Muscle layer of colon (tissue), 2 donors: ENCODE results near the gene CCDC136.
A peak's percentile ranks its signal among the peaks of the same experiment; 100 is the strongest.

Source experiments
- H3K27ac ChIP-seq: one replicate; pipeline ENCODE4 v1.7.0; 2013; ENCODE audit warnings: low read depth, mild to moderate bottlenecking, low read length, moderate library complexity
- H3K27me3 ChIP-seq, 2 donors: one replicate each; pipeline ENCODE4 v1.7.0; 2013; ENCODE audit warnings: low read length in 2 of 2, mild to moderate bottlenecking in 2 of 2; ENCODE audit not compliant: insufficient read depth in 2 of 2, control insufficient read depth in 1 of 2
- H3K36me3 ChIP-seq: one replicate; pipeline ENCODE4 v1.7.0; 2013; ENCODE audit warnings: mild to moderate bottlenecking, low read length; ENCODE audit not compliant: insufficient read depth
- H3K4me1 ChIP-seq: one replicate; pipeline ENCODE4 v1.7.0; 2013; ENCODE audit warnings: mild to moderate bottlenecking, low read length; ENCODE audit not compliant: insufficient read depth
- H3K4me3 ChIP-seq, 2 donors: one replicate each; pipeline ENCODE4 v1.7.0; 2013; ENCODE audit warnings: low read length in 2 of 2, low read depth in 1 of 2, mild to moderate bottlenecking in 1 of 2, moderate library complexity in 1 of 2
- H3K9ac ChIP-seq: one replicate; pipeline ENCODE4 v1.7.0; 2013; ENCODE audit warnings: low read length
- H3K9me3 ChIP-seq: one replicate; pipeline ENCODE4 v1.7.0; 2013; ENCODE audit warnings: mild to moderate bottlenecking, low read length
- donor health status: abdominal sarcoma.
- donor health status: Adenocarcinoma of cecum.

CCDC136 gene

DNA sequence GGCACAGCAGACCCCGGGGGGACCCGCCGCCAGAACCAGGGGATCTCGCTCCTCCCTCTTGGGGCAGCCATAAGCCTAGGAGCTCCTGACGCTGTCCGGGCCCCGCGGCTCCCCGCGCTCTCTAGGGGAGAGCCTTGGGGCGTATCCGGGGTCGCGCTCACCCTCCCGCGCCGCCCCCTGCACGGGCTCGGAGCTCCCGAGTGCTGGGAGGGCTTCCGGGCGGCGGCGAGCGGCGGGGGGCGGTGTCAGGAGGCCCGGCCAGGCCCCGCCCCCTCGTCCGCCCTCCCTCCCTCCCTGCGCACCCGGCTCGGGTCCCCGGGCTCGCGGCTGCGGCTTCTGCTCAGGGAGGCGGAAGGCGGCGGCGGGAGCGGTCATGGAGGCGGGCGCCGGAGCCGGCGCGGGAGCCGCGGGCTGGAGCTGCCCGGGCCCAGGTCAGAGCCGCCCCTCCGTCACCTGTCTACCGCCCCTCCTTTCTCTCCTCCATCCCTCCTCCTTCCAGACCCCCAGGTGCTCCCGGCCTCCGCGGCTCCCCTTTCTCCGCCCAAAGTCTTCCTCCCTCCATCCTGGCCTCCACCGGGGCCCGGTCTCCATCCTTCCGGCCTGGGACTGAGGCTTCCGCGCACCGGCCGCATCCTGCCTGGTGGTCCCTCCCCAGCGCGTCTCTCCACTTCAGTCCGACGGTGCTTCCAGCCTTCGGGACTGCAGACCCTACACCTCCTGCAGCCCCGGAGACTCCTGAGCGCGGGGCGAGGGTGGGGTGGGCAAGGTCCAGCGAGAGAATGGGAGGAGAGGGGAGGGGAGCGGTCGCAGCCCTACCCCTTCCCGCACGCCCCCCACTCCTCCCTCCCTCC is at the start of gene CCDC136:
CCDC136 (plus strand) TSS at position 848 of the 851 bp plus-strand sequence. CDS start 444 bp downstream, outside the sequence.
- Histone ChIP-seq H3K4me1 (peaks cover 21% of the 10 kb centered on the region), H3K9me3 (no peaks in the 10 kb centered on the region), H3K36me3 (no peaks in the 10 kb centered on the region), H3K27me3 (no peaks in the 10 kb centered on the region), H3K27ac (peak within 1 kb of the TSS; percentile 80), H3K9ac (no peak within 1 kb of the TSS), H3K4me3 (peak within 1 kb of the TSS; percentile 82 to 84)

GRCh38 chr7:128742206-128742605 is 49.6 kb upstream of the CCDC136 start:
- Histone ChIP-seq H3K36me3 (no peaks in the 10 kb centered on the region), H3K27ac (no peak overlapping the region), H3K9me3 (no peaks in the 10 kb centered on the region), H3K4me3 (no peak overlapping the region), H3K27me3 (no peaks in the 10 kb centered on the region), H3K9ac (no peak overlapping the region), H3K4me1 (peaks cover 33% of the 10 kb centered on the region)

GRCh38 chr7:128743112-128743772 is 48.5 kb upstream of the CCDC136 start:
- no peak overlapping the region for H3K9ac ChIP-seq
- peaks cover 33% of the 10 kb centered on the region for H3K4me1 ChIP-seq
- no peaks in the 10 kb centered on the region for H3K36me3 ChIP-seq
- H3K27me3 ChIP-seq, result no peaks in the 10 kb centered on the region
- H3K27ac ChIP-seq, result no peak overlapping the region
- H3K9me3 ChIP-seq, result no peaks in the 10 kb centered on the region
- no peak overlapping the region for H3K4me3 ChIP-seq

- no peaks in the 10 kb centered on the region for H3K27me3 ChIP-seq
- H3K9me3 ChIP-seq, result no peaks in the 10 kb centered on the region
- H3K27ac ChIP-seq, result no peak overlapping the region
- H3K9ac ChIP-seq, result no peak overlapping the region
- no peak overlapping the region for H3K4me3 ChIP-seq
- H3K36me3 ChIP-seq, result peaks cover 11% of the 10 kb centered on the region
- H3K4me1 ChIP-seq, result peaks cover 33% of the 10 kb centered on the region
Observed at GRCh38 chr7:128744366-128744905, 47.3 kb upstream of the CCDC136 start.

- Histone ChIP-seq H3K36me3 (peaks cover 20% of the 10 kb centered on the region), H3K4me3 (no peak overlapping the region), H3K9me3 (no peaks in the 10 kb centered on the region), H3K27ac (no peak overlapping the region), H3K27me3 (no peaks in the 10 kb centered on the region), H3K9ac (no peak overlapping the region), H3K4me1 (peaks cover 23% of the 10 kb centered on the region)
Observed at GRCh38 chr7:128745706-128746105, 46.1 kb upstream of the CCDC136 start.

DNA sequence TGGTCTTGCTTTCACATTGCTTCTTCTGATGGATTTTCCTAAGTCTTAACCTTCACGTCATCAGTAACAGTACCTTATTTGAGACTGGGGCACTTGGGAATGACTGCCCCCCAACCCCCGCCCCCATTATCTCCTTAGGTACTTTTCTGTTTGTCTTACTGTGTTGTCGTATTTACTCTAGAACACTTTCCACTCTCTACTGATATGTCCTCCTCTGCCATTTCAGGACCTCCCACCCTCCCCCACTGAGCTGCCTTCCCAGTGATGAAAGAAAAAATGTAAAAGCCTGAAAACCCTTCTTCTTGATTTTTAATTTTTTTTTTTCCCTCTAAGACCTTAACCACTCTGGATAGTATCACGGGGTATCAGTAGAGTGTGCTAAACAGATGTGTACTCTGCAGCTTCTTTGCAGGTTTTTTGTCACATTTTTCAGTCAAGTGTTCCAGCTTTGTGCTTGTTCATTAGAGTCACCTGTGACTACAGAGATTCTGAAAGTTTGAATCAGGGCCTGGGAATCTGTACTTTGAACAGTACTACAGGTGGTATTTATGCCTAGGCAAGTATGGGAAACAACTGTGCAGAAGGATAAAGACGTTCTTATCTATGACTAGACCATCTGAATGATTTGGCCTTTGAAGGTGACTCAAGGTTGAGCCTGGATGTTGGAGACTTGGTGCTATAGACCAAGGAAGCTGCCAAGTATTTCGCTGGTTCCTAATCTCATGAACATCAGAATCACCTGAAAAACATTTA is 44.3 kb upstream of the CCDC136 start:
- Histone ChIP-seq H3K27ac (no peak overlapping the region), H3K4me3 (no peak overlapping the region), H3K9me3 (no peaks in the 10 kb centered on the region), H3K27me3 (no peaks in the 10 kb centered on the region), H3K9ac (no peak overlapping the region), H3K36me3 (peaks cover 28% of the 10 kb centered on the region), H3K4me1 (peaks cover 6% of the 10 kb centered on the region)

DNA sequence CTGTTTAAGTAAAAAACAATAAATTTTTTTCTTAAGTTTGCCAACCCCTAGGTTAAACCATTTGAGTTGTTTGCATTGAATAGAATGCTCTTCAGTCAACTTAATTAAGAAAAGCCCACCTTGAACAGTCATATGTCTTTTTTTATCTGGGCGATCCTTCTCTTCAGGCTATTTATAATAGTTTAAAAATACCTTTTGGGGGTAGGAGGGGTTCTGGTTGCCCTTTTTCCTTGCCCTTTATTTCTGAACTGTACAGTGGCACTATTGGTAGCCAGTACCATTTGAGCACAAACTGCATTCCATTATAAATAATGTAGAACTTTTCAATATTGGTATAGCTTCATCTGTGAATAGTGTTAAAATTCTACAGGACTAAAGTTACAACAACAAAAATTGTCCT is 39.5 kb upstream of the CCDC136 start:
- H3K27ac ChIP-seq, result no peak overlapping the region
- H3K9me3 ChIP-seq, result no peaks in the 10 kb centered on the region
- peaks cover 41% of the 10 kb centered on the region for H3K36me3 ChIP-seq
- H3K4me3 ChIP-seq, result no peak overlapping the region
- no peak overlapping the region for H3K9ac ChIP-seq
- no peaks in the 10 kb centered on the region for H3K27me3 ChIP-seq
- peaks cover 24% of the 10 kb centered on the region for H3K4me1 ChIP-seq

DNA sequence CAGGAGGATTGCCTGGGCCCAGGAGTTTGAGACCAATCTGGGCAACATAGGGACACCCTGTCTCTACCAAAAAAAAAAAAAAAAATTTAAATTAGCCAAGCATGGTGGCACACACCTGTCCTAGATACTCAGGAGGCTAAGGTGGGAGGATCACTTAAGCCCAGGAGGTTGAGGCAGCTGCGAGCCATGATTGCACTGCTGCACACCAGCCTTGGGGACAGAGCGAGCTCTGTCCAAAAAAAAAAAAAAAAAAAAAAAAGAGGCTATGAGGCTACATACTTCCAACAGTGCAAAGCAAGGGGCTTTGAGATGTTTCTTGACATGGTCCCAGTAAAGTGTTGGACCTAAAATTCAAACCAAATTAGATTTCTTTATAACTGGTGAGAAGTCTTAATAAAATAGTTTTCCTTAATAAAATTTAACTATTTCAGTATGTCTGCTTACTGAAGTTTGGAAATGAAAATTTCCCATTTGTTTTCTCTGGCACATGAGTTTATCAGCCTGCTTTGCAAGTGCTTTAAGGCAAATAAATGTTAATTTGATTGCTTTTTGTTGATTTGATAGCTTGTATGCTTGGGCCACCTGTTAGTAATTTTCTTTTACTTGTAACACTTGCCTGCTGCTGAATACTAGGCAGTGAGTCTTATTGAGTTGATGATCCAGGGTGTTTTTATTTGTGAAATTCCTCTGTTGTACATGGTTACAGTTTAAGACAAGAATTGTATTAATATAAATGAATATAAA is 36.5 kb upstream of the CCDC136 start:
- no peaks in the 10 kb centered on the region for H3K9me3 ChIP-seq
- H3K9ac ChIP-seq, result peak overlapping the region; percentile 42
- H3K4me3 ChIP-seq, result no peak overlapping the region
- peaks cover 28% of the 10 kb centered on the region for H3K4me1 ChIP-seq
- H3K36me3 ChIP-seq, result peaks cover 38% of the 10 kb centered on the region
- H3K27ac ChIP-seq, result peak overlapping the region; percentile 75
- H3K27me3 ChIP-seq, result no peaks in the 10 kb centered on the region

GRCh38 chr7:128755819-128756476 is 35.8 kb upstream of the CCDC136 start:
- H3K4me1 ChIP-seq, result peaks cover 28% of the 10 kb centered on the region
- peak overlapping the region; percentile 75 for H3K27ac ChIP-seq
- no peaks in the 10 kb centered on the region for H3K9me3 ChIP-seq
- H3K36me3 ChIP-seq, result peaks cover 37% of the 10 kb centered on the region
- peak overlapping the region in 1 of 2 donors; percentile 12 for H3K4me3 ChIP-seq
- no peaks in the 10 kb centered on the region for H3K27me3 ChIP-seq
- H3K9ac ChIP-seq, result peak overlapping the region; percentile 42

DNA sequence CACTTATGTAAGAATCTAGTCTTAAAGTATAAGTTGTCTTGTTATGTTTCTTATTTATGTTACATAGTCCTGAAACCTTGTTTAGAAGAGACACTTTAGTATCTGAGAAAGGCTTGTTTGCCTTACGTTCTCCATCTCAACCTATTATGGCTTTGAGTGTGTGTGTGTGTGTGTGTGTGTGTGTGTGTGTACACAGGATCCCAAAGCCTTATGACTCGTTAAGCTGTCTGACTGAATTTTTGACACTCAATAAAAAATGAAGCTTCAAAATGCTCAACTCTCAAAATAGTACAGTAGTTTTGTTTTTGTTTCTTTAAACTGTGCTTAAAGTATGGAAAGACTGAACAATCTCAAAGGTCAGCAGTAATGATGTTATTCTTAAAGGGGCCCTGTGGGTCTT is 34.6 kb upstream of the CCDC136 start:
- Histone ChIP-seq H3K36me3 (peaks cover 32% of the 10 kb centered on the region), H3K4me1 (peaks cover 28% of the 10 kb centered on the region), H3K9me3 (no peaks in the 10 kb centered on the region), H3K27ac (peak overlapping the region; percentile 75), H3K27me3 (no peaks in the 10 kb centered on the region), H3K9ac (no peak overlapping the region), H3K4me3 (no peak overlapping the region)
